ENCODE data around the gene FOXD2.

Gene FOXD2

DNA sequence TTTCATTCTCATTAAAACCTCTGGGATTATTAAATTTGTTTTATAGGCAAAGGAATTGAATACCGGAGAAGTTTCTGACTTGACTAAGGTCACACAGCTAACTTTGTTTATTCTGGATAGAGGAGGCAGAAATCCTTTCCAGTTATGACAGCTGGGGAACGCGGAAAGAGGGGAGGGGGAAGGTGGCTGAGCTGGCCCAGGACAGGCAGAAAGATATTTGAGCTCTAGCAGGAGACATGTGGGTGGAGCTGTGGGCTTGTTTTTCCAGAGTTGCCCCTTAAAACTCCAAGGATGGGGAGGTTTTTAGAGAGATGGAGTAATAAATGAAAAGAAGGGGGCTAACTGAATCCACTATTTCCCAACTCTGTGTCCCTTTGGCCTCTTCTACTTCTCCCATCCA lies 27.8 kb downstream of the FOXD2 start:
- DNase-seq (ENCODE audit: low spot score), result no peak

DNA sequence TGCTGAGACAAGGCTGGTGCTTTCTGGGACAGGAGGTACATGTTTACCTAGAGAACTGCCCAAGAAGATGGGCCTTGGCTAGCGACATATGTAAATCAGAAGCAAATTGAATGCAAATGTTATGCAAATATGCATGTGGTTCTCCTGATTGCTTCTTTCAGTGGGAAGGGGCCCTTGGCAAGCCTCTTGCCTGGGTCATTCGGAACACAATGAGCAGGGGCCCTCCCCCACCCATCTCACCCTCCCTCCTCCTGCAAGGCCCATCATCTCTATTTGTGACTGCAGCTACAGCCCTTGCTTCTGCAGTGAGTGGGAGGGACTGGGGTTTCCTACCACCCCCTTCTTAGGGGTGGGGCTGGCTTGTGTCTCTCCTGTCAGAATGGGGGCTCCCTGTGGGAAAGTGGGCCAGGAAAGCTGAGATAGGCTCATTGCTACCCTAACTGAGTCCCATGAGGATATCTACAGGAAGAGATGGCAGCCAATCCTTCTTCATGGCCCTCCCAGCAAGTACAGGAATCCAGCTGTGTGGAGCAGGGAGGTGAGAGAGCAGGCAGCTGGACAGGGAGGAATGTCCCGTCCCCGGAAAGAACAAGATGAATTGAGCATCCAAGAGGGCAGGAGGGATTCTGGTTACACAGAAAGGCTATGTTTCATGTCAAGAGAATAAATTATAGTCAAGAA lies 31.0 kb downstream of the FOXD2 start:
- DNase-seq (ENCODE audit: low spot score), result no peak

DNA sequence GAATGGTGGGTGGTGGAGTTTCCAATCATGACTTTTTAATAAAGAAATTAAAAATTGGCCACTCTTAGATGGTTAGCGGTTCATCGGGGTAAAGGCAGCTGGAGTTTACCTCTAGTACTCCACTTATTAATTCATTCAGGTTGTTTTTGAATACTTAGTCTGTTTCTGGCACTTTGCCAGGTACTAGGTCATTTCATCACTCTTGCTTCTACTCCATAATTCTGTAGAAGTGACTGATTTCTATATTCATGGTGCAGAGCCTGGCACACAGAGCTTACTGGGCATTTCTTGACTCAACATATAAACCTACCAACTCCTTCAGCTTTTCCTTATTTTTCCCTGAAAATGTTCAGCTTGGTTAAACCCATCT lies 31.5 kb downstream of the FOXD2 start:
- no peak for DNase-seq (ENCODE audit: low spot score)

DNA sequence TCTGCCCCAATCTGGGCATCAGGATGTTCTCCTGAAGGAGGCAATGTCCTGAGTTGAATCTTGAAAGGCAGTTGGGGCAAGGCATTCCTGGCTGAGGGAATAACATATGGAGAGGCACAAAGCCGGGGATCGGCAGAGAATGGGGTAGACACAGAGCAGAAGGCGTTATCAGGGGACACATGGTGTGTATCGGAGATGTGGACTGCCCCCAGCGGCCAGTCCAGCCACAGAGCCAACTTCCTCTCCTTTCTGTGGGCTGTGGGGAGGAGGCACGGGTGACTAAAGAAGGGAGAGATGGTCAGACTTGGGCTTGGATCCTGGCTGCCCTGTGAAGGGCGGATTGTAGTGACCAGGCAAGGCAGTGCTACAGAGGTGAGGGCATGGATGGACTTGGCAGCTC lies 32.1 kb downstream of the FOXD2 start:
- no peak for DNase-seq (ENCODE audit: low spot score)

DNA sequence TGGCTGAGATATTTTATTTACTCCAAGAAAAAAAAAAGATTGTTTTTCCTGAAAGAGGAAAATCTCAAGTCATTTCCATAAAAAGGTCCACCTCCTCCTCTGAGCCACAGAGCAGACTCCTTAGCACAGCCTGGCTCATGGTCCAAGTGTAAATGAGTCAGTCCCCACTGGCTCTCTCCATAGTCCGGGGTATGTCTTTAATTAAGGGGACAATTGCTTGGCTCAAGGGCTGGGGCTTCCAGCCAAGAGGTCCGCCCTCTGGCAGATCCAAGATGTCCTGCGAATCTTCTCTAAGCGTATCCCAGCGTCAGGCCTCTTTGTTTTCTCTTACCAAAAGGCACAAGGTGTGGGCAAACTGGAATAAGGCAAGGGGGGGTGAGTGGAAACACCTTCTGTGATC lies 33.3 kb downstream of the FOXD2 start:
- no peak for DNase-seq (ENCODE audit: low spot score)

DNA sequence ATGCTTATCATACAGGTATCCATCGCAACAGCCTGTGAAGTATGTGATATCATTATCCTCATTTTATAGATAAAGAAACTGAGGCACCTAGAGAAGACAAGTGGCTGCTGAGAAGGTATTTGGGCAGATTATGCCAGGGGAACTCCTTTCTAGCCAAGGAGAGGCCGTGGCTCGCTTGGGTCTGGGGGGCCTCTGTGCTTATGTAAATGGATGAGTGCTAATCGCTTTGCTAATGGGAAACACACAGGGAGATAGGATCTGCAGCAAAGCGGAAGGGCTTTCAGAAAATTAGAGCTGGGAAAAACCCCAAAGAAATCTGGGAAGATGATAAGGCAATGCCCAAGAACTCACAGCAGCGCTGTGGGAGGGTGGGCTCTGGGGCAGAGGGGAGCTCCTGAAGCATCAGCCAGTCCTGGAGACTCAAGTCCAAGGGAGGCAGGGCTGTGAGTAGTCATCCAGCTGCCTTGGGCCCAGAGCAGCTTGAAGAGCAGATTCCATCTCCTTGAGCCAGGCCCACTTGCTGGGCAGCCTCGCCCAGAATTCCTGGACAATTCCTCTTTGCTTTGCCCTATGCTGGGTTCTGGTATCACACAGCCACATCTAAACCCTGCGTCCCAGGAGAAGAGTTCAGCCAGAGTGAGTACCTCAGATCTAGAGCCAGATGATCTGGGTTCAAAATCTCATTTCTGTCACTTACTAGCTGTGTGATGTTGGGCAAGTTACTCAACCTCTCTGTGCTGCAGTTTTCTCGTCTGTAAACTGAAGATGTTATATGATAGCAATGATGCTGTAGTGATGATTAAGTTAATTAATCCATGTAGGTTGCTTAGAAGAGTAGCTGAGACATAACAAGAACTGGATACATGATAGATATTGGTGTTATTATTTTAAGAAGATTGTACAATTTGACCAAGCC lies 36.7 kb downstream of the FOXD2 start:
- no peak for DNase-seq (ENCODE audit: low spot score)

DNA sequence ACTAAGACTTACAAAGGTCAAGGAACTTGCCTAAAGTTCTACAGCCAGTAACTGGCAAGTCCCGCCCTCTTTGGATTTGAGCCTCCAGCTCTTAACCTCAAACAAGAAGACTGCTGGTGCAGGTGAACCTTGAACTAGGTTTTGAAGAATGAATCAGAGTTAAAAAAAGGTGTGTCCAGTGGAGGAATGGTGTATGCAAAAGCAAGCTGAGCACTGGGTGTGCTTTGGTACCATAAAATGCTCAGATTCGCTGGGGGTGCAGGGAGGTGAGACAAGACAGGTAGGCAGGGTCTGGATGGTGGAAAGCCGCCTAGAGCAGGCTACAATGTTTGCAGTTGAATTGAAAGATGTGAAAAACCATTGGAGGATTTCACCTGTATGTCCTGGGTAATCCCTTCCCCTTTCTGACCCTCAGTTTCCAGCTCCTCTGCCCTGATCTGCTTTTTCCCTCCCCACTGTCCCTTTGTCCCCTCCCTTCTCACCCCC lies 39.8 kb downstream of the FOXD2 start:
- DNase-seq (ENCODE audit: low spot score), result no peak

DNA sequence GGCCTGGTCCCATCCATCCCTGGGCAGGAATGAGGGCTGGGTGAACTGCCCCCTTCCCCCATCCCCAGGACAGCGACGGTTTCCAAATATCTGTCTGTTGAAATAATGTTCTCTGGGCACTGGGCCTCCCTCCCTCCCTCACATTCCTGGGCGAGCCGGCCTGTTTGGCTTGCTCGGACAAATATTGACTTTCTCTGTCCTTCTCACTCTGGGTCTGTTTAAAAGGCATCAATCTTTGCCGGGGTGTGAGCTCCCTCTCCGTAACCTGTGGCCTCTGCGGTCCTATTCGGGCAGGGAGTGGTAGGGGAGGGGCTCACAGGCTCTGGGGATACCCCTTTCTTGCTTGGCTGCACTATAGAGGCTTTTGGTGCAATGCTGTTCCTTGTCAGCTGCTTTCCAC lies 40.2 kb downstream of the FOXD2 start:
- no peak for DNase-seq (ENCODE audit: low spot score)

DNA sequence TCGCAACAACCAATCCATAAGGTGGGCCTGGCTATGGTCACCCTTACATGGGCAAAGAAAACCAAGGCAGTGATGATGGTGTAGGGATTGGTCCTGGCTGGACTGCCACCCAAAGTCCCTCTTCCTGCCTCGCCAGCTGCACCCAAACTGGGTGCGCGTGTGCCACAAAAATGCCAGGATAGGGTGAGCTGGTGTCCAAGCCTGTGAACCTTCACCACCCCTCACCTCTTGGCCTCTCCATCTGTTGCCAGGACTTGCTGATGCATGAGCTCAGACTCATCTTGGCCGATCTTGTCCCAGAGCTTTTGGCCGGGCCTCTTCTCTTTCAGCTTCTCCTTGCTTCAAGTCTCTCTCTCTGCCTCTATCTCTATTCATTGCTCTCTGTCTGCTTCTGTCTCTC lies 41.8 kb downstream of the FOXD2 start:
- no peak for DNase-seq (ENCODE audit: low spot score)

DNA sequence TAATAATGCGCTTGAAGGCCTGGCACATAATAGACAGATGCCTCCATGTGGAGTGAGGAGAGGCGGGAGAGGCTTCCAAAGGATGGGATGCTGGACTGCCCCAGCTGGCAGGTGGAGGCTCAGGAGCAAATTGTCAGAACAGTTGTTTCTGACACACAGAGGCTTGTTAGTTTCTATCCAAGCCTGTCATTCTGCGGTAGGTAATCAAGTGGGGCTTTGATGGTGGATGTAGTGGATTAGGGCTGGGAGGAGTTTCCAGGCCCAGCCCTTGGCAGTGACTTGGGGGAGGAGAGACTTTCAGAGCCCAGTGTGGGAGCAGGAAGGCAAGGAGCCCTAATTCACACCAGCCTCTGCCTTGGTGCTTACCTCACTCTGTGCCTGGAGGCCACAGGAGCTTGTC lies 44.1 kb downstream of the FOXD2 start:
- DNase-seq (ENCODE audit: low spot score), result no peak

DNA sequence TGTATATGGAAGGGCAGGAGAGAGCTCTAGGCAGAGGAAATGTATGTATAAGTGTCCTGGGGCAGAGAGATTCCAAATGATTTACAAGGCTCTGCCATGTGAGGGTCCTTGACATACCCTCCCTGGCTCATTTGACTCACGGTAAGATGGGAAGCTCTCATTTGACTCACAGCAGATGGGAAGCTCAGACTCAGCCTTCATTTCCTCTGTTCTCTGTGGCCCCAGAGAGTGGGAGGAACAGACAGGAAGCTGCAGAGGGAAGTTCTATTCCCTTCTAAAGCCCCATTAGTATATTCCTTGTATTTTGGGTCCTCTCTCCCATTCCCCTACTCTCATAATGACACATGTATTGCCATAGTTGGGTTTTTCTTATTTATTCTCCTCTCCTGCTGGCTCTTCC lies 44.9 kb downstream of the FOXD2 start:
- no peak for DNase-seq (ENCODE audit: low spot score)

DNA sequence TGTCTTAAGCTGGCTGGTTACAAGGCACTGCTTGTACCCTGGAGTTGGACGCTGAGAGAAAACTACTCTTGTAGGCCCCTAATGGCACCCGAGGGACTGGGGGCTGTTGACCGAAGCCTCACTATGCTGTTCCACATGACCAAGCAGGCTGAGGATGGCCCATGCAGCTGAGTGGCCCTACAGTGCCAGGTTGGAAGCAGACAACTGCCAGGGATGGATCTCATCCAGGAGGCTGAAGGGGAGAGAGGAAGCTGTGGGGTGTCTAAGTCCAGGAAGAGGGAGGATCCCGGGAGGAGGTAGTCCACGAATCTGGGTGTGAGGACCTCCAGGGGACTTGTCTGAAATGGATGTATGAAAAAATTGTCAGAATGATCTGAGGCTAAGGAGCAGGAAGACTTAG lies 45.8 kb downstream of the FOXD2 start:
- no peak for DNase-seq (ENCODE audit: low spot score)

DNA sequence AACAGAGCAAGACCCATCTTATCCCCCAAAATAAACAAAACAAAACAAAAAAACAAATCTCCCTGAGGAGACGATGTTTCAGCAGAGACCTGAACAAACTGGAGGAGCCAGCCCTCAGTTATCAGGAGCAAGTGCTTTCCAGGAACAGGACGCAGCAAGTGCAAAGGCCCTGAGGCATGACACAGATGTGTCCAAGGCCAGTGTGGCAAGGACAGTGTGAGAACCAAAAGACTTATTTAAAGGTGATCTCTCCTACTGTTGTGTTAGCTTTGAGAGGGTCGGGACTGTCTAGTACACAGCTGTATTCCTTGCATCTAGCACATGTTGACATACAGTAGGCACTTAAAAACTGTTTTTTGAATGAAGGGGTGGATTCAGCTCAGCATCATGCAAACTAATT lies 48.0 kb downstream of the FOXD2 start:
- DNase-seq (ENCODE audit: low spot score), result no peak

DNA sequence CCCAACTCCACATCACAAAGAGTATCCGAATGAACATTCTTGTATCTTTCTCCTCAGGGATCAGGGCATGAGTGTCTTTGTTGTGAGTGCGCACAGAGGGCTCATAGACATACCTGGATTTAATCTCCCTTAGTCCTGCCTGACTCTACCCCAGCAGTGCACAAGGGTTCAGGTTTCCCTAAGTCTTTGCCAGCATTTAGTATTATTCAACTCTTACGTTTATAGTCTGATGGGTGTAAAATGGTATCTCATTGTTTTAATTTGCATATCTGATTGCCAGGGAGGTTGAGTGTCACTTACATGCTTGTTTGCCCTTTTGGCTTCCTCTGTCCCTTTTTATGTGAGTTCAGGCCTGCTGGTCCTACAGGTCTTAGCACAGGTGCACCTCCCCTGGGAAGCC lies 49.5 kb downstream of the FOXD2 start:
- DNase-seq (ENCODE audit: low spot score), result no peak

DNA sequence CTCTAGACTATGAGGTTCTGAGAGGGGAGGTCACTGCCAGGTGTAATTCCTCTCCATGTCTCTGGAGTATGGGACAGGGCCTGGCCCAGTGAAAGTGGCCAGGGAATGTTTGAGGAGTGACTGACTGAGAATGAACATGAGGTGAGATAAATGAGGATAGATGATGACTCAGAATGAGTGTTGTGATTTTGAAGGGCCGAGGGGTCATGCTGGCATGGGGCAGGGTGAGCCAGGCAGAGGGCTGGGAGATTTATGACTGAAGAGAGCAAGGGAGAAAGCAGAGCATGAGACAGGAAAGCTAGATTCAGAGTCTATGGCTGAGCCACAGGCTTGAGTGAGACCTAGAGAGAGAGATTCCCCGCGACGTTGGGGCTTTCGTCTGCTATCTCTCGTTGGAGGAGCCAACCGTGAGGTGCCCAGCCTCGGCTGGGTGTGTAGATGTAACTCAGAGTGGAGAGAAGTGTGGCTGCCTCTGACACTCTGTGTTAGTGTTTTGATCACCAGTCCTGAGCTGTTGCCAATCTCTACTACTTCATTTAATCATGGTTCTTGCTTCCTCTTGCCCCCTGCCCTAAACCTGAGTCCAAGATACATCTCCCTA lies 50.1 kb downstream of the FOXD2 start:
- DNase-seq (ENCODE audit: low spot score), result peak; percentile 56
